Activated CD4-positive, alpha-beta memory T cell treated with anti-CD3 and anti-CD28 coated beads, Interleukin-2, amount 10 ng/mL, durations not matched to agents 7 days and 5 days (primary cell): ENCODE measurements around the gene CHSY1. TPM values are rescaled to one million over a fixed set of nuclear protein-coding genes. Genes with fewer than 3 reads are reported as not detected.

Experiments
- CTCF ChIA-PET: fragments of 350-600 bp; sonication (Branson Sonifier 250); formaldehyde crosslinking; loops from one replicate; lab custom pipeline; 2021; ENCODE audit warnings: antibody characterized with exemption, inconsistent platforms; lab: Charles Lee
- POLR2A ChIA-PET: fragments of 350-600 bp; sonication (Branson Sonifier 250); formaldehyde crosslinking; loops from one replicate; lab custom pipeline; 2021; ENCODE audit warnings: antibody characterized with exemption; lab: Charles Lee
- DNase-seq: peaks from one replicate; pipeline ENCODE4 v3.0.0-alpha.2; 2020
- H3K27ac Mint-ChIP-seq: one replicate; pipeline ENCODE4 v1.8.0; 2021; ENCODE audit warnings: mild to moderate bottlenecking, mixed read lengths
- H3K27me3 Mint-ChIP-seq: one replicate; pipeline ENCODE4 v1.8.0; 2021; ENCODE audit warnings: mixed read lengths
- H3K36me3 Mint-ChIP-seq: one replicate; pipeline ENCODE4 v1.8.0; 2021; ENCODE audit warnings: low read depth, mixed read lengths
- H3K4me1 Mint-ChIP-seq: one replicate; pipeline ENCODE4 v1.8.0; 2021; ENCODE audit warnings: mixed read lengths
- H3K4me3 Mint-ChIP-seq: one replicate; pipeline ENCODE4 v1.8.0; 2021; ENCODE audit warnings: mild to moderate bottlenecking, mixed read lengths
- H3K9me3 Mint-ChIP-seq: one replicate; pipeline ENCODE4 v1.8.0; 2021; ENCODE audit warnings: mixed read lengths
- total RNA-seq, 2 experiments: library from RNA; stranded (reverse); gene quantifications; one replicate each; pipeline ENCODE4 v1.2.3, GENCODE V29; 2021

CHSY1 gene
- total RNA-seq, 2 experiments from 2014 or later, result 61.7 to 62.0 TPM

GRCh38 chr15:101170568-101171350 lies 81.1 kb downstream of the CHSY1 start:
- H3K4me1 Mint-ChIP-seq, result peaks cover 53% of the 10 kb centered on the region
- H3K27ac Mint-ChIP-seq, result peak overlapping the region; percentile 29

GRCh38 chr15:101169495-101170071 lies 82.3 kb downstream of the CHSY1 start:
- Mint-ChIP-seq H3K9me3 (peaks cover 24% of the 10 kb centered on the region), H3K4me3 (no peak overlapping the region), H3K27me3 (no peaks in the 10 kb centered on the region), H3K27ac (peak overlapping the region; percentile 94), H3K36me3 (peaks cover 45% of the 10 kb centered on the region), H3K4me1 (peaks cover 50% of the 10 kb centered on the region)
- CTCF ChIA-PET, result no interaction called here
- POLR2A ChIA-PET, result interaction anchor here (1.8 kb wide), 2 partner anchors 41 to 43 kb away, joined by 4 read pairs; no protein-coding TSS in a partner anchor
- DNase-seq, result no peak

More at GRCh38 chr15:101170568-101171350, 81.1 kb downstream of the CHSY1 start:
- POLR2A ChIA-PET, result interaction anchor here (1.8 kb wide), 1 partner anchor 44 kb away, joined by 4 read pairs; no protein-coding TSS in a partner anchor
- H3K9me3 Mint-ChIP-seq, result peaks cover 14% of the 10 kb centered on the region
- CTCF ChIA-PET, result no interaction called here
- H3K4me3 Mint-ChIP-seq, result no peak overlapping the region
- peaks cover 43% of the 10 kb centered on the region for H3K36me3 Mint-ChIP-seq
- H3K27me3 Mint-ChIP-seq, result no peaks in the 10 kb centered on the region
- no peak for DNase-seq

DNA sequence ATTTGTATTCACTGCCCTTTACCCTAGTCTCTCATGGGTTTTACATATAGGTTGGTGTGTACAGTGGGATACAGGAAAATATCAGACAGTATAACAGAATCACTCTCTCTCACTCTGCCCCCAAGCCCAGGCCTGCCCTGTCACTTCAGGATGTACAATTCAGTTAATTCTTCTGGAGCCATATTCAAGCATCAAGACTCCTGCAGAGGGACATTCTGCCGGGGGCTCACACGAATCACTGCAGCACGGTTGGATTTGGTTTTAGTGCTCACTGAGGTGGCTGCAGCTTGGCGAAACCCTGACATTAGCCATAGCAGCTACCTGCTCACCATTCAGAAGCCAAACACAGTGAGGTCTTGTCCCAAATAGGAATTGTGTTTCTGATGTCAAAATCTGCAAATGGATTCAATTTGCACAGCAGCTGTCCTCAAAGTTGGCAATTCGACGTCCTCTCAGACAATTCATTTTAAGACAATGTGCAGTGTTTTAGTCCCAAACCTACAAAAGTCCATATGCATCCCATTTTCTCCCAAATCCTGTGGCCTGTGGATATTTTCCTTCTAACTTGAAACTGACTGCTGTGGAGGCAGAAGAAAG lies 82.9 kb downstream of the CHSY1 start:
- POLR2A ChIA-PET, result interaction anchor here (0.6 to 2.6 kb wide), 15 partner anchors 16 to 82 kb away, joined by 3 to 19 read pairs (median 5); partner anchors contain the start of gene CHSY1
- Mint-ChIP-seq H3K27ac (peak overlapping the region; percentile 94), H3K27me3 (no peaks in the 10 kb centered on the region), H3K4me1 (peaks cover 48% of the 10 kb centered on the region), H3K4me3 (peak overlapping the region; percentile 68), H3K9me3 (peaks cover 30% of the 10 kb centered on the region), H3K36me3 (peaks cover 45% of the 10 kb centered on the region)
- CTCF ChIA-PET, result interaction anchor here (1.1 to 2.8 kb wide), 6 partner anchors 15 to 89 kb away, joined by 3 to 11 read pairs (median 6); partner anchors contain the start of gene CHSY1
- DNase-seq, result no peak

- Mint-ChIP-seq H3K4me1 (peaks cover 48% of the 10 kb centered on the region), H3K4me3 (peak overlapping the region; percentile 68), H3K9me3 (peaks cover 35% of the 10 kb centered on the region), H3K36me3 (peaks cover 45% of the 10 kb centered on the region), H3K27me3 (no peaks in the 10 kb centered on the region), H3K27ac (peak overlapping the region; percentile 94)
- DNase-seq, result no peak
- CTCF ChIA-PET, result interaction anchor here (1.1 to 2.8 kb wide), 7 partner anchors 15 to 160 kb away, joined by 3 to 11 read pairs (median 5); partner anchors contain the start of gene CHSY1
- POLR2A ChIA-PET, result interaction anchor here (0.6 to 2.6 kb wide), 20 partner anchors 9 to 83 kb away, joined by 3 to 19 read pairs (median 4); partner anchors contain the start of gene CHSY1
Measured at GRCh38 chr15:101168463-101168824, 83.4 kb downstream of the CHSY1 start.

- Mint-ChIP-seq H3K4me1 (peaks cover 49% of the 10 kb centered on the region), H3K4me3 (peak overlapping the region; percentile 68), H3K9me3 (peaks cover 36% of the 10 kb centered on the region), H3K27me3 (no peaks in the 10 kb centered on the region), H3K27ac (peak overlapping the region; percentile 94), H3K36me3 (peaks cover 43% of the 10 kb centered on the region)
- POLR2A ChIA-PET, result interaction anchor here (0.6 to 2.6 kb wide), 22 partner anchors 8 to 160 kb away, joined by 3 to 19 read pairs (median 4); partner anchors contain the start of gene CHSY1
- CTCF ChIA-PET, result interaction anchor here (1.1 to 2.8 kb wide), 10 partner anchors 14 to 160 kb away, joined by 3 to 11 read pairs (median 4); partner anchors contain the start of gene CHSY1
- peak; percentile 90 for DNase-seq
Measured at GRCh38 chr15:101167753-101168462, 83.9 kb downstream of the CHSY1 start.

DNA sequence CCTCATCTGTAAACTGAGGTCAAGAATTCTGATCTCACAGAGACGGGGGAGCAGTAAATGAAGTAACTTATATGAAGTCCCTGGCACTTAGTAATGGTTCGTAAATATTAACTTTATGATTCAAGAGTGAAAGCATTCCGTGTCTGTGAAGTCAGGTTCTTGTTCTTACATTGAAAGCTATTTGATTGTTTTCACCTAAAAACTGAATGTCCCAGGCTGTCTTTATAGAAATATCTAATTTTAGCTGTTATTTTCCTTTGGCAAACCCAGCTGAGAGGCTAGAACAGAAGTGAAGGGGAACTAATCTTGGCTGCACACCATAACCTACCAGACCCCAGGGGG lies 84.5 kb downstream of the CHSY1 start:
- no peaks in the 10 kb centered on the region for H3K27me3 Mint-ChIP-seq
- ChIA-PET CTCF (interaction anchor here (0.9 to 2.8 kb wide), 9 partner anchors 14 to 159 kb away, joined by 3 to 11 read pairs (median 4); partner anchors contain the start of gene CHSY1), POLR2A (interaction anchor here (0.9 to 2.6 kb wide), 13 partner anchors 8 to 159 kb away, joined by 3 to 19 read pairs (median 6); partner anchors contain the start of gene CHSY1)
- H3K27ac Mint-ChIP-seq, result peak overlapping the region; percentile 94
- no peak for DNase-seq
- peaks cover 36% of the 10 kb centered on the region for H3K9me3 Mint-ChIP-seq
- H3K4me3 Mint-ChIP-seq, result peak overlapping the region; percentile 68
- H3K4me1 Mint-ChIP-seq, result peaks cover 46% of the 10 kb centered on the region
- H3K36me3 Mint-ChIP-seq, result peaks cover 43% of the 10 kb centered on the region

DNA sequence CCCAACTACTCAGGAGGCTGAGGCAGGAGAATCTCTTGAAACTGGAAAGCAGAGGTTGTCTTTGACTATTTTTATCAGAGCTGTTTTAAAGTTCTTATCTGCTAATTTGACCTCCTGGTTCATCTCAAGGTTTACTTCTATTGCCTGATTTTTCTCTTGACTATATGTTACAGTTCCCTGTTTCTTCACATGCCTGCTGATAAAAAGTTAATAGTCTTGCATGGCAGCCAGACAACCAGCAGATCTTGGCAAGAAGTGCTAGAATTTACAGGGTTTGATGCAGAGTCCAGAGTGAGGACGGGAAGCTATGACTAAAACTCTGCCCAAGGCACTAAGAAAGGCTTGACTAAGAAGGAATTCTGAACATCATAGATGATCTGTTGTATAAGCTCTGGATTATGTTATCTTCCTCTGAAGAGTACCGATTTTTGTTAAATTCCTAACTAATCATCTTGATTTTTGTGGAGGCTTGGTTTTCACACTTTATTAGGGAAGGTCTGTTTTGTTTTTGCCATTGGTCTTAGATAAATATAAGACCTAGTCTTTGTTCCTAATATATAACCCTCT lies 85.9 kb downstream of the CHSY1 start:
- H3K4me1 Mint-ChIP-seq, result peaks cover 56% of the 10 kb centered on the region
- no peak overlapping the region for H3K27ac Mint-ChIP-seq
- no peaks in the 10 kb centered on the region for H3K27me3 Mint-ChIP-seq
- ChIA-PET POLR2A (no interaction called here), CTCF (interaction anchor here (1.8 kb wide), 1 partner anchor 77 kb away, joined by 7 read pairs; no protein-coding TSS in a partner anchor)
- no peak overlapping the region for H3K4me3 Mint-ChIP-seq
- H3K36me3 Mint-ChIP-seq, result peaks cover 46% of the 10 kb centered on the region
- H3K9me3 Mint-ChIP-seq, result peaks cover 36% of the 10 kb centered on the region
- no peak for DNase-seq

DNA sequence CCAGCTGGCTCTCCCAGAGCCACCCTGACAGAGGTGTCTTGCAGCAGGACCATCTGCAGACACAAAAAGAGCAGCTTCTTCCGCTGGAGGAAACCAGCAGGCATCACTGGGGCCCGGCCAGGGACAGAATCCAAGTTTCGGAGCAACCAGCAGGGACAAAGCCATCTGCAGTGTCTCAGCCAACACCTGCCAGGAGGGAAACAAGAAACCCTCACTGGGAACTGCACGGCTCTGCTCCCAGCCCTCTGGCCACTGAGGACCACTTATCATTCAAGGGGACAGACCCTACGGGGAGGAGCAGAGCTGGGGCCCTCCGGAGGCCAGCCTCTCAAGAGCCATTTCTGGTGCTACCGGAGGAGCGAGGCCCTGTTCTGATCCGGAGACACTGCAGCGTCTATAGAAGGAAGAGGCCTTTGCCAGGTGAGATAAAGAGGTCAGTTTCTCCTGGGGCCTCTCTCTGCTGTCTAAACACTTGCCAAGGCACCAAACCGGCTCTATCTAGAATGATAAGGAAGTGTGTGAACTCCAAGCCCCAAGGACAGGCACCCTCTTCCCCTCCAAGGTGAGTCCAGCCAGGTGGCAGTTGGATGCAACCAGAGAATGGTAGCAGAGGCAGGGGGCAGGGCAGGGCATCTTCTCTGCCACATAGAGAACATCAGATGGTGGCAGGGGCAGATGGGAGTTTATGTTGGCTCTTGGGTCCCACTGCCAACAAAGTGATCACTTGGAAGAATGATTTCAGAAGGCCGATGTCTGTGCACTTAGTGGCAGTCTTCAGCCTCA lies 89.0 kb downstream of the CHSY1 start:
- Mint-ChIP-seq H3K4me1 (peaks cover 59% of the 10 kb centered on the region), H3K36me3 (peaks cover 48% of the 10 kb centered on the region), H3K27me3 (no peaks in the 10 kb centered on the region), H3K27ac (no peak overlapping the region), H3K4me3 (no peak overlapping the region), H3K9me3 (peaks cover 36% of the 10 kb centered on the region)
- CTCF ChIA-PET, result no interaction called here
- POLR2A ChIA-PET, result no interaction called here
- no peak for DNase-seq

- Mint-ChIP-seq H3K27me3 (no peaks in the 10 kb centered on the region), H3K4me3 (peak overlapping the region; percentile 38), H3K36me3 (peaks cover 40% of the 10 kb centered on the region), H3K27ac (peak overlapping the region; percentile 75), H3K4me1 (peaks cover 49% of the 10 kb centered on the region), H3K9me3 (peaks cover 29% of the 10 kb centered on the region)
- peak; percentile 33 for DNase-seq
- CTCF ChIA-PET, result interaction anchor here (0.7 kb wide), 1 partner anchor 11 kb away, joined by 3 read pairs; no protein-coding TSS in a partner anchor
- POLR2A ChIA-PET, result no interaction called here
Measured at GRCh38 chr15:101161656-101162055, 90.2 kb downstream of the CHSY1 start.

GRCh38 chr15:101159936-101160815 lies 91.7 kb downstream of the CHSY1 start:
- Mint-ChIP-seq H3K36me3 (peaks cover 26% of the 10 kb centered on the region), H3K27ac (peak overlapping the region; percentile 44), H3K4me3 (no peak overlapping the region), H3K27me3 (no peaks in the 10 kb centered on the region), H3K9me3 (peaks cover 18% of the 10 kb centered on the region), H3K4me1 (peaks cover 47% of the 10 kb centered on the region)
- CTCF ChIA-PET, result no interaction called here
- POLR2A ChIA-PET, result interaction anchor here (0.8 to 1.5 kb wide), 3 partner anchors 8 to 39 kb away, joined by 3 read pairs; no protein-coding TSS in a partner anchor
- no peak for DNase-seq
